HEK293 (cell line): ENCODE data around the gene NFKBIB.

ENCODE experiments used
- CTCF ChIA-PET: fragments of 350-600 bp; formaldehyde crosslinking; extraction: SDS; loops from one replicate; lab custom pipeline; 2021; ENCODE audit warnings: antibody characterized with exemption; lab: Yijun Ruan, JAX
- POLR2A ChIA-PET: fragments of 300-600 bp; formaldehyde crosslinking; extraction: SDS; loops from one replicate; lab custom pipeline; 2020; ENCODE audit warnings: antibody characterized with exemption, inconsistent platforms; lab: Yijun Ruan, JAX
- H3K27ac ChIP-seq: fragments of 200-500 bp; sonication (Bioruptor generic); 2 replicates; pipeline ENCODE4 v1.5.1; 2014; ENCODE audit warnings: low read depth, low read length, control low read depth, inconsistent platforms; ENCODE audit errors: extremely low read depth
- H3K36me3 ChIP-seq, 2 experiments: fragments of 200-500 bp in 1 of 2; sonication (Bioruptor generic) in 1 of 2; 1 replicate in 1 of 2; 2 replicates in 1 of 2; pipeline ENCODE4 v1.5.1; 2014 to 2017; ENCODE audit warnings: inconsistent platforms in 2 of 2, low read length in 2 of 2; ENCODE audit not compliant: control insufficient read depth in 2 of 2, insufficient read depth in 1 of 2
- H3K4me1 ChIP-seq: fragments of 200-500 bp; sonication (Bioruptor generic); 2 replicates; pipeline ENCODE4 v1.5.1; 2014; ENCODE audit warnings: mild to moderate bottlenecking, low read length, inconsistent platforms; ENCODE audit not compliant: control insufficient read depth, insufficient read depth
- H3K4me3 ChIP-seq: 2 replicates; pipeline ENCODE4 v1.5.1; 2011; ENCODE audit warnings: low read depth, mild to moderate bottlenecking, control low read depth, low read length, moderate library complexity
- H3K9me3 ChIP-seq: fragments of 200-500 bp; sonication (Bioruptor generic); 2 replicates; pipeline ENCODE4 v1.5.1; 2014; ENCODE audit warnings: low read depth, low read length, inconsistent platforms; ENCODE audit not compliant: control insufficient read depth, insufficient read depth
- BCL11B ChIP-seq: fragments of 450-650 bp; formaldehyde crosslinking; IDR thresholded peaks from 2 replicates; pipeline ENCODE4 v1.5.1; 2016; ENCODE audit warnings: low read depth, missing biosample characterization, missing genetic modification characterization
- GLIS1 ChIP-seq: fragments of 450-650 bp; formaldehyde crosslinking; IDR thresholded peaks from 2 replicates; pipeline ENCODE4 v1.5.1; 2016; ENCODE audit warnings: missing biosample characterization, missing genetic modification characterization
- GLIS2 ChIP-seq: fragments of 450-650 bp; formaldehyde crosslinking; IDR thresholded peaks from 2 replicates; pipeline ENCODE4 v1.5.1; 2016; ENCODE audit warnings: missing biosample characterization, missing genetic modification characterization
- PRDM1 ChIP-seq: fragments of 450-650 bp; formaldehyde crosslinking; IDR thresholded peaks from 2 replicates; pipeline ENCODE4; 2016; ENCODE audit warnings: missing biosample characterization, missing genetic modification characterization
- SCRT2 ChIP-seq: fragments of 450-650 bp; formaldehyde crosslinking; IDR thresholded peaks from 2 replicates; pipeline ENCODE4 v1.5.1; 2016; ENCODE audit warnings: missing biosample characterization, missing genetic modification characterization
- SP7 ChIP-seq: fragments of 450-650 bp; formaldehyde crosslinking; IDR thresholded peaks from 2 replicates; pipeline ENCODE4 v1.5.1; 2016; ENCODE audit warnings: missing biosample characterization, missing genetic modification characterization
- ZBTB17 ChIP-seq: fragments of 450-650 bp; formaldehyde crosslinking; IDR thresholded peaks from 2 replicates; pipeline ENCODE4 v1.5.1; 2016; ENCODE audit warnings: missing biosample characterization, missing genetic modification characterization
- ZBTB20 ChIP-seq: fragments of 450-650 bp; formaldehyde crosslinking; IDR thresholded peaks from 2 replicates; pipeline ENCODE4 v1.5.1; 2016; ENCODE audit warnings: missing biosample characterization, missing genetic modification characterization
- ZBTB48 ChIP-seq: fragments of 450-650 bp; formaldehyde crosslinking; IDR thresholded peaks from 2 replicates; pipeline ENCODE4 v1.5.1; 2016; ENCODE audit warnings: missing biosample characterization, missing genetic modification characterization
- ZNF211 ChIP-seq: fragments of 450-650 bp; formaldehyde crosslinking; IDR thresholded peaks from 2 replicates; pipeline ENCODE4 v1.5.1; 2016; ENCODE audit warnings: low read depth, missing biosample characterization, missing genetic modification characterization
- ZNF366 ChIP-seq: fragments of 450-650 bp; formaldehyde crosslinking; conservative IDR thresholded peaks from 2 replicates; pipeline ENCODE4 v1.5.1; 2016; ENCODE audit warnings: missing biosample characterization, missing genetic modification characterization
- ZNF394 ChIP-seq: fragments of 450-650 bp; formaldehyde crosslinking; IDR thresholded peaks from 2 replicates; pipeline ENCODE4 v1.5.1; 2016; ENCODE audit warnings: missing biosample characterization, missing genetic modification characterization, mild to moderate bottlenecking, moderate library complexity, borderline replicate concordance
- ZNF473 ChIP-seq: fragments of 450-650 bp; formaldehyde crosslinking; IDR thresholded peaks from 2 replicates; pipeline ENCODE4 v1.5.1; 2017; ENCODE audit warnings: missing biosample characterization, missing genetic modification characterization
- ZNF701 ChIP-seq: fragments of 450-650 bp; formaldehyde crosslinking; IDR thresholded peaks from 2 replicates; pipeline ENCODE4 v1.5.1; 2016; ENCODE audit warnings: missing biosample characterization, missing genetic modification characterization
- TF ChIP-seq, protein P1 (sequence below): IDR thresholded peaks from 2 replicates; pipeline ENCODE4 v1.6.1; 2011; ENCODE audit warnings: mild to moderate bottlenecking, low read depth, low read length, borderline replicate concordance
- TF ChIP-seq, protein P2 (sequence below): fragments of 450-650 bp; formaldehyde crosslinking; IDR thresholded peaks from 2 replicates; pipeline ENCODE4 v1.5.1; 2016; ENCODE audit warnings: missing biosample characterization, missing genetic modification characterization
- TF ChIP-seq, protein P3 (sequence below): fragments of 450-650 bp; IDR thresholded peaks from 2 replicates; pipeline ENCODE4 v1.5.1; 2018; ENCODE audit warnings: missing biosample characterization, mild to moderate bottlenecking, missing genetic modification characterization
- TF ChIP-seq, protein P4 (sequence below): fragments of 450-650 bp; formaldehyde crosslinking; IDR thresholded peaks from 2 replicates; pipeline ENCODE4 v1.5.1; 2017; ENCODE audit warnings: missing biosample characterization, missing genetic modification characterization
- TF ChIP-seq, protein P5 (sequence below): fragments of 450-650 bp; formaldehyde crosslinking; IDR thresholded peaks from 2 replicates; pipeline ENCODE4 v1.5.1; 2016; ENCODE audit warnings: missing biosample characterization, missing genetic modification characterization
- TF ChIP-seq, protein P6 (sequence below): fragments of 450-650 bp; formaldehyde crosslinking; IDR thresholded peaks from 2 replicates; pipeline ENCODE4 v1.5.1; 2016; ENCODE audit warnings: missing biosample characterization, missing genetic modification characterization

NFKBIB gene

DNA sequence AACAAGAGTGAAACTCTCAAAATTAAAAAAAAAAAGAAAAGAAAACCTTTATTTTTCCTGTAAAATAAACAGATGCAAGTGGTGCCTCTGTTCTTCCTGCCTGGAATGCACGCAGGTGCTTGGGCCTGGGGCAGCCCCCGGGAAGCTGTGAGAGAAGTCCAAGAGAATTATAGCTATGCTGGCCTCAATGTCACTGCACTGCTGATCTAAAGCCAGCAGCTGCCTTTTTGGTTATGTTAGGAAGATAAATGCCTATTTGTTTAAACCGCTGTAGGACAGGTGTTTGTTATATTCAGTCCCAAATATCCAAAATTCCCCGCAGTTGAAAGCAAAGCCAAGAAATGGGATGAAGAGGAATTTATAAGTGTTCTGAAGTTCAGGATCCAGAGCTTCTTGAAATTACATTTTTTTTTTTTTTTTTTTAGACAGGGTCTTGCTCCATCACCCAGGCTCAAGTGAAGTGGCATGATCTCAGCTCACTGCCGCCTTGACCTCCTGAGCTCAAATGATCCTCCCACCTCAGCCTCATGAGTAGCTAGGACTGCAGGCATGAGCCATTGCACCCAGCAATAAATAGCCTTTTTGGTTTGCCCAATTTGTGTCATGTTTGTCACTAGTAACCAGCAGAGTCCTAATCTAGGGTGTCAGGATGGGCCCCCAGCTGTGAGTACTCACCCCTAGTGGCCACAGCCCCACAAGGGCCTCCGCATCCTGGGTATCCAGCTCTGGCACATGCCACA is 23.9 kb upstream of the NFKBIB start:
- no peak overlapping the region for H3K27ac ChIP-seq
- CTCF ChIA-PET, result interaction anchor here (0.6 to 9.0 kb wide), 7 partner anchors 12 to 99 kb away, joined by 3 to 84 read pairs (median 4); partner anchors contain the start of genes FBXO17, MRPS12 and SARS2
- H3K9me3 ChIP-seq, result no peaks in the 10 kb centered on the region
- peaks cover 8% of the 10 kb centered on the region for H3K4me1 ChIP-seq
- no peak overlapping the region for H3K4me3 ChIP-seq
- POLR2A ChIA-PET, result interaction anchor here (0.9 to 3.1 kb wide), 5 partner anchors 15 to 969 kb away, joined by 3 to 22 read pairs (median 3); partner anchors contain the start of genes HNRNPL and SIPA1L3
- peaks cover 5 to 12% of the 10 kb centered on the region in 2 experiments; a peak in 2 of 3 replicates for H3K36me3 ChIP-seq
- TF ChIP-seq GLIS1 (tag by site-specific recombination), result 0 out of 2 replicates have a peak, but pooled peaks have one; percentile 27
- TF ChIP-seq, protein P1, sequence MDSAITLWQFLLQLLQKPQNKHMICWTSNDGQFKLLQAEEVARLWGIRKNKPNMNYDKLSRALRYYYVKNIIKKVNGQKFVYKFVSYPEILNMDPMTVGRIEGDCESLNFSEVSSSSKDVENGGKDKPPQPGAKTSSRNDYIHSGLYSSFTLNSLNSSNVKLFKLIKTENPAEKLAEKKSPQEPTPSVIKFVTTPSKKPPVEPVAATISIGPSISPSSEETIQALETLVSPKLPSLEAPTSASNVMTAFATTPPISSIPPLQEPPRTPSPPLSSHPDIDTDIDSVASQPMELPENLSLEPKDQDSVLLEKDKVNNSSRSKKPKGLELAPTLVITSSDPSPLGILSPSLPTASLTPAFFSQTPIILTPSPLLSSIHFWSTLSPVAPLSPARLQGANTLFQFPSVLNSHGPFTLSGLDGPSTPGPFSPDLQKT, result no peak
- TF ChIP-seq, protein P2, sequence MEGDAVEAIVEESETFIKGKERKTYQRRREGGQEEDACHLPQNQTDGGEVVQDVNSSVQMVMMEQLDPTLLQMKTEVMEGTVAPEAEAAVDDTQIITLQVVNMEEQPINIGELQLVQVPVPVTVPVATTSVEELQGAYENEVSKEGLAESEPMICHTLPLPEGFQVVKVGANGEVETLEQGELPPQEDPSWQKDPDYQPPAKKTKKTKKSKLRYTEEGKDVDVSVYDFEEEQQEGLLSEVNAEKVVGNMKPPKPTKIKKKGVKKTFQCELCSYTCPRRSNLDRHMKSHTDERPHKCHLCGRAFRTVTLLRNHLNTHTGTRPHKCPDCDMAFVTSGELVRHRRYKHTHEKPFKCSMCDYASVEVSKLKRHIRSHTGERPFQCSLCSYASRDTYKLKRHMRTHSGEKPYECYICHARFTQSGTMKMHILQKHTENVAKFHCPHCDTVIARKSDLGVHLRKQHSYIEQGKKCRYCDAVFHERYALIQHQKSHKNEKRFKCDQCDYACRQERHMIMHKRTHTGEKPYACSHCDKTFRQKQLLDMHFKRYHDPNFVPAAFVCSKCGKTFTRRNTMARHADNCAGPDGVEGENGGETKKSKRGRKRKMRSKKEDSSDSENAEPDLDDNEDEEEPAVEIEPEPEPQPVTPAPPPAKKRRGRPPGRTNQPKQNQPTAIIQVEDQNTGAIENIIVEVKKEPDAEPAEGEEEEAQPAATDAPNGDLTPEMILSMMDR (tag by site-specific recombination), result peak; percentile 43
- 0 out of 2 replicates have a peak, but pooled peaks have one; percentile 26 for TF ChIP-seq GLIS2 (tag by site-specific recombination)
- TF ChIP-seq, all 188 proteins: peak for 3

DNA sequence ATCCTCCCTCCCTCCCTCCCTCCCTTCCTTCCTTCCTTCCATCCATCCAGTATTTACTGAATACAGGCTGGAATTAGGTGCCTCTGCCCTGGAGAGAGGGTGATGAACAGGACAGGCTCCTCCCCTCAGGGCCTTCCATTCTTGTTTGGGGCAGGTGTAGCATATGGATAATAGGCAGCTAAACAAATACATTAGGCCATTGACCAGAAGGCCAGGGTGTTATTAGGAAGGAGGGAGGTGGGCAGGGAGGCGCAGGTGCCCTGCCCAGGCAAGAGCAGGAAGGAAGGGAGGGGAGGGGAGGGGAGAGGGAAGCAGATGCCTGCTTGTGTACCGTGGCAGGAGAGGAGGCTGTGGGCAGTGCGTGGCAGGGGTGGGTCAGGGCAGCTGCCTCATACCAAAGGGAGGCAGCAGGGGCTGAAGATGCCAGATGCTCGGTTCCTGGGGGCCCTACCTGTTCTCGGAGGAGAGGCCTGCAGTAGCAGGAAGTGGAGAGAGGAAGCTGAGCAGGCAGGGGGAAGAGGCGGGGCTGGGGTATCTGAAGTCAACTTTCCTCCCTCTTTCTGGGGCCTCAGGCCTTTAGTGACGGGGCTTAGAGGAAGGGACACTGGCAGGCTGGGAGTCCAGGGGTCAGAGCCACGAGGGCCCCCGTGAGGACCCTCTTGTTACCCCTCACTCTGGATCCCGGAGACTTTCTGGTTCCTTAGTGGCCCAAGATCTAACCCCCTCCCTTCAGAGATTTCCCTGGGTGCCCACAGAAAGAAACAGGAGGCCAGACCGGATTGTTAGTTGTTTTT is 21.8 kb upstream of the NFKBIB start, which contains the start of gene RINL:
RINL (minus strand) TSS at position 495 of the 794 bp plus-strand sequence. CDS start 1,533 bp downstream, outside the sequence.
- H3K36me3 ChIP-seq, result peaks cover 5 to 26% of the 10 kb centered on the region in 2 experiments; a peak in 2 of 3 replicates
- H3K4me1 ChIP-seq, result peaks cover 8% of the 10 kb centered on the region
- ChIA-PET CTCF (interaction anchor here (1.0 to 9.0 kb wide), 5 partner anchors 10 to 84 kb away, joined by 3 to 84 read pairs (median 4); no protein-coding TSS in a partner anchor), POLR2A (interaction anchor here (0.5 to 1.4 kb wide), 6 partner anchors 15 to 562 kb away, joined by 3 to 5 read pairs (median 3); no protein-coding TSS in a partner anchor)
- peak within 1 kb of the TSS; percentile 71 for H3K27ac ChIP-seq
- peak within 1 kb of the TSS; percentile 25 for H3K4me3 ChIP-seq
- H3K9me3 ChIP-seq, result no peaks in the 10 kb centered on the region
- TF ChIP-seq, protein P3, sequence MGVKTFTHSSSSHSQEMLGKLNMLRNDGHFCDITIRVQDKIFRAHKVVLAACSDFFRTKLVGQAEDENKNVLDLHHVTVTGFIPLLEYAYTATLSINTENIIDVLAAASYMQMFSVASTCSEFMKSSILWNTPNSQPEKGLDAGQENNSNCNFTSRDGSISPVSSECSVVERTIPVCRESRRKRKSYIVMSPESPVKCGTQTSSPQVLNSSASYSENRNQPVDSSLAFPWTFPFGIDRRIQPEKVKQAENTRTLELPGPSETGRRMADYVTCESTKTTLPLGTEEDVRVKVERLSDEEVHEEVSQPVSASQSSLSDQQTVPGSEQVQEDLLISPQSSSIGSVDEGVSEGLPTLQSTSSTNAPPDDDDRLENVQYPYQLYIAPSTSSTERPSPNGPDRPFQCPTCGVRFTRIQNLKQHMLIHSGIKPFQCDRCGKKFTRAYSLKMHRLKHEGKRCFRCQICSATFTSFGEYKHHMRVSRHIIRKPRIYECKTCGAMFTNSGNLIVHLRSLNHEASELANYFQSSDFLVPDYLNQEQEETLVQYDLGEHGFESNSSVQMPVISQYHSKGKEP (tag by site-specific recombination), result no peak
- TF ChIP-seq ZNF701 (tag by site-specific recombination) (0 out of 2 replicates have a peak, but pooled peaks have one; percentile 17), ZNF211 (tag by site-specific recombination) (no peak), ZNF473 (tag by site-specific recombination) (no peak), ZNF394 (tag by site-specific recombination) (peak; percentile 41; the same call in 1 of the 2 replicates), SCRT2 (tag by site-specific recombination) (peak; percentile 60), ZBTB48 (tag by site-specific recombination) (peak; percentile 68), BCL11B (tag by site-specific recombination) (no peak), ZBTB20 (tag by site-specific recombination) (peak; percentile 81), SP7 (tag by site-specific recombination) (peak; percentile 92), PRDM1 (tag by site-specific recombination) (0 out of 2 replicates have a peak, but pooled peaks have one; percentile 3), ZNF366 (0 out of 2 replicates have a peak, but pooled peaks have one; percentile 69), ZBTB17 (tag by site-specific recombination) (peak; percentile 86)
- TF ChIP-seq, protein P4, sequence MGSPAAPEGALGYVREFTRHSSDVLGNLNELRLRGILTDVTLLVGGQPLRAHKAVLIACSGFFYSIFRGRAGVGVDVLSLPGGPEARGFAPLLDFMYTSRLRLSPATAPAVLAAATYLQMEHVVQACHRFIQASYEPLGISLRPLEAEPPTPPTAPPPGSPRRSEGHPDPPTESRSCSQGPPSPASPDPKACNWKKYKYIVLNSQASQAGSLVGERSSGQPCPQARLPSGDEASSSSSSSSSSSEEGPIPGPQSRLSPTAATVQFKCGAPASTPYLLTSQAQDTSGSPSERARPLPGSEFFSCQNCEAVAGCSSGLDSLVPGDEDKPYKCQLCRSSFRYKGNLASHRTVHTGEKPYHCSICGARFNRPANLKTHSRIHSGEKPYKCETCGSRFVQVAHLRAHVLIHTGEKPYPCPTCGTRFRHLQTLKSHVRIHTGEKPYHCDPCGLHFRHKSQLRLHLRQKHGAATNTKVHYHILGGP (tag by site-specific recombination), result no peak
- TF ChIP-seq, protein P5, sequence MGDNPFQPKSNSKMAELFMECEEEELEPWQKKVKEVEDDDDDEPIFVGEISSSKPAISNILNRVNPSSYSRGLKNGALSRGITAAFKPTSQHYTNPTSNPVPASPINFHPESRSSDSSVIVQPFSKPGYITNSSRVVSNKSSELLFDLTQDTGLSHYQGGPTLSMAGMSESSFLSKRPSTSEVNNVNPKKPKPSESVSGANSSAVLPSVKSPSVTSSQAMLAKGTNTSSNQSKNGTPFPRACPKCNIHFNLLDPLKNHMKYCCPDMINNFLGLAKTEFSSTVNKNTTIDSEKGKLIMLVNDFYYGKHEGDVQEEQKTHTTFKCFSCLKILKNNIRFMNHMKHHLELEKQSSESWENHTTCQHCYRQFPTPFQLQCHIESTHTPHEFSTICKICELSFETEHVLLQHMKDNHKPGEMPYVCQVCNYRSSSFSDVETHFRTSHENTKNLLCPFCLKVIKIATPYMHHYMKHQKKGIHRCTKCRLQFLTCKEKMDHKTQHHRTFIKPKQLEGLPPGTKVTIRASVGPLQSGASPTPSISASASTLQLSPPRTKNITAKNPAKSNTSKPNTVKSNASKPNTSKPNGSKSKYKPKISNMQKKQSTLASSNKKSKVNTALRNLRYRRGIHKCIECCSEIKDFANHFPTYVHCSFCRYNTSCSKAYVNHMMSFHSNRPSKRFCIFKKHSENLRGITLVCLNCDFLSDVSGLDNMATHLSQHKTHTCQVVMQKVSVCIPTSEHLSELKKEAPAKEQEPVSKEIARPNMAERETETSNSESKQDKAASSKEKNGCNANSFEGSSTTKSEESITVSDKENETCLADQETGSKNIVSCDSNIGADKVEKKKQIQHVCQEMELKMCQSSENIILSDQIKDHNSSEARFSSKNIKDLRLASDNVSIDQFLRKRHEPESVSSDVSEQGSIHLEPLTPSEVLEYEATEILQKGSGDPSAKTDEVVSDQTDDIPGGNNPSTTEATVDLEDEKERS (tag by site-specific recombination), result no peak
- TF ChIP-seq, protein P6, sequence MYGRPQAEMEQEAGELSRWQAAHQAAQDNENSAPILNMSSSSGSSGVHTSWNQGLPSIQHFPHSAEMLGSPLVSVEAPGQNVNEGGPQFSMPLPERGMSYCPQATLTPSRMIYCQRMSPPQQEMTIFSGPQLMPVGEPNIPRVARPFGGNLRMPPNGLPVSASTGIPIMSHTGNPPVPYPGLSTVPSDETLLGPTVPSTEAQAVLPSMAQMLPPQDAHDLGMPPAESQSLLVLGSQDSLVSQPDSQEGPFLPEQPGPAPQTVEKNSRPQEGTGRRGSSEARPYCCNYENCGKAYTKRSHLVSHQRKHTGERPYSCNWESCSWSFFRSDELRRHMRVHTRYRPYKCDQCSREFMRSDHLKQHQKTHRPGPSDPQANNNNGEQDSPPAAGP, result peak; percentile 82
